ENCODE data around the gene PLA2G2D.

Gene PLA2G2D

GRCh38 chr1:20150969-20151368, 31.6 kb upstream of the PLA2G2D start:
- TF ChIP-seq CTCF (IDR thresholded peaks at IDR 0.05; ENCODE audit: insufficient read depth, low read depth, low read length, missing control alignments): no peak
- DNase-seq (ENCODE audit: low read depth): no peak
- no peak overlapping the region for H3K4me3 ChIP-seq (ENCODE audit: low read depth, low read length)

- H3K4me3 ChIP-seq (ENCODE audit: low read depth, low read length): no peak overlapping the region
- DNase-seq (ENCODE audit: low read depth): no peak
- TF ChIP-seq CTCF (IDR thresholded peaks at IDR 0.05; ENCODE audit: insufficient read depth, low read depth, low read length, missing control alignments): no peak
Observed at GRCh38 chr1:20150326-20150705, 31.0 kb upstream of the PLA2G2D start.

GRCh38 chr1:20149601-20150325, 30.4 kb upstream of the PLA2G2D start:
- no peak overlapping the region for H3K4me3 ChIP-seq (ENCODE audit: low read depth, low read length)
- TF ChIP-seq CTCF (IDR thresholded peaks at IDR 0.05; ENCODE audit: insufficient read depth, low read depth, low read length, missing control alignments): no peak
- no peak for DNase-seq (ENCODE audit: low read depth)

GRCh38 chr1:20148571-20149500, 29.5 kb upstream of the PLA2G2D start:
- DNase-seq (ENCODE audit: low read depth): no peak
- H3K4me3 ChIP-seq (ENCODE audit: low read depth, low read length): no peak overlapping the region
- no peak for TF ChIP-seq CTCF (IDR thresholded peaks at IDR 0.05; ENCODE audit: insufficient read depth, low read depth, low read length, missing control alignments)

GRCh38 chr1:20147846-20148570, 28.7 kb upstream of the PLA2G2D start:
- no peak overlapping the region for H3K4me3 ChIP-seq (ENCODE audit: low read depth, low read length)
- no peak for TF ChIP-seq CTCF (IDR thresholded peaks at IDR 0.05; ENCODE audit: insufficient read depth, low read depth, low read length, missing control alignments)
- DNase-seq (ENCODE audit: low read depth): no peak

GRCh38 chr1:20143734-20144565, 24.6 kb upstream of the PLA2G2D start:
- TF ChIP-seq CTCF (IDR thresholded peaks at IDR 0.05; ENCODE audit: insufficient read depth, low read depth, low read length, missing control alignments): no peak
- no peak for DNase-seq (ENCODE audit: low read depth)
- no peak overlapping the region for H3K4me3 ChIP-seq (ENCODE audit: low read depth, low read length)
